ENCODE data around the gene E2F4. TPM values are rescaled to one million over a fixed set of nuclear protein-coding genes. Genes with fewer than 3 reads are reported as not detected.

Gene E2F4
- total and polyA plus RNA-seq, 2 of the 13 experiments (the other 11 are each of a cell fraction or from before 2014, with no cell fraction given), result 84.8 to 91.2 TPM

- TF ChIP-seq EP300 (IDR thresholded peaks at IDR 0.05; ENCODE audit: low read depth in 2 of 2, low read length in 2 of 2) (no peak), EP300 (CRISPR knock-in tag; IDR thresholded peaks at IDR 0.05; ENCODE audit: borderline replicate concordance) (no peak), KAT2B (IDR thresholded peaks at IDR 0.05; ENCODE audit: borderline replicate concordance, low read depth, low read length) (no peak), CSRNP2 (CRISPR knock-in tag; conservative IDR thresholded peaks at IDR 0.05; ENCODE audit: low read depth) (no peak), ZXDC (CRISPR knock-in tag; IDR thresholded peaks at IDR 0.05) (no peak), SOX6 (IDR thresholded peaks at IDR 0.05) (no peak), SOX6 (CRISPR knock-in tag; IDR thresholded peaks at IDR 0.05) (no peak), DPF2 (CRISPR knock-in tag; IDR thresholded peaks at IDR 0.05; ENCODE audit: borderline replicate concordance, low read depth) (no peak), ZNF576 (CRISPR knock-in tag; IDR thresholded peaks at IDR 0.05) (no peak), PHF21A (CRISPR knock-in tag; IDR thresholded peaks at IDR 0.05) (peak; percentile 70), ZNF407 (CRISPR knock-in tag; IDR thresholded peaks at IDR 0.05; ENCODE audit: not compliant biosample characterization) (no peak), AHR (CRISPR knock-in tag; IDR thresholded peaks at IDR 0.05) (peak; percentile 88), RAD21 (CRISPR knock-in tag; IDR thresholded peaks at IDR 0.05) (0 out of 2 replicates have a peak, but pooled peaks have one; percentile 37), ZNF331 (CRISPR knock-in tag; IDR thresholded peaks at IDR 0.05) (peak; percentile 60; the same call in 1 of the 2 replicates), ZNF253 (CRISPR knock-in tag; IDR thresholded peaks at IDR 0.05; ENCODE audit: borderline replicate concordance) (no peak; the same call in 1 of the 2 replicates), NFE2L1 (CRISPR knock-in tag; IDR thresholded peaks at IDR 0.05; ENCODE audit: borderline replicate concordance) (no peak)
Observed at GRCh38 chr16:67247192-67248072, 55.5 kb downstream of the E2F4 start, which contains the start of gene FHOD1 (continued).
